Small intestine (tissue), 7 donors: ENCODE data around the gene BAAT. TPM values are rescaled to one million over a fixed set of nuclear protein-coding genes. Genes with fewer than 3 reads are reported as not detected.

Source experiments
- DNase-seq, 2 donors: peaks; one replicate each; pipeline versions ENCODE4 v3.0.0 to v3.0.0-alpha.2; 2013
- FAIRE-seq: peaks from 2 replicates; lab custom pipeline; 2012; peaks lifted over from hg19 to GRCh38; lab: Jason Lieb, UNC
- H3K27ac ChIP-seq, 3 donors: one replicate each; pipeline ENCODE4 v1.5.1; 2013; ENCODE audit warnings: low read length in 2 of 3, mild to moderate bottlenecking in 2 of 3, control low read depth in 1 of 3, inconsistent platforms in 1 of 3, low read depth in 1 of 3, moderate library complexity in 1 of 3
- H3K27me3 ChIP-seq, 3 donors: one replicate each; pipeline ENCODE4 v1.6.1; 2013; ENCODE audit warnings: low read length in 3 of 3, inconsistent platforms in 1 of 3; ENCODE audit not compliant: control insufficient read depth in 3 of 3, insufficient read depth in 3 of 3
- H3K36me3 ChIP-seq, 3 donors: one replicate each; pipeline ENCODE4 v1.6.1; 2013; ENCODE audit warnings: low read length in 3 of 3, inconsistent platforms in 1 of 3, low read depth in 1 of 3, mild to moderate bottlenecking in 1 of 3, moderate library complexity in 1 of 3; ENCODE audit not compliant: control insufficient read depth in 3 of 3, insufficient read depth in 2 of 3
- H3K4me1 ChIP-seq, 3 donors: one replicate each; pipeline ENCODE4 v1.6.1; 2013; ENCODE audit warnings: low read length in 2 of 3, inconsistent platforms in 1 of 3, low read depth in 1 of 3, mild to moderate bottlenecking in 1 of 3, moderate library complexity in 1 of 3; ENCODE audit not compliant: control insufficient read depth in 3 of 3, insufficient read depth in 2 of 3
- H3K4me3 ChIP-seq, 3 donors: one replicate each; pipeline ENCODE4 v1.5.1; 2013; ENCODE audit warnings: low read length in 3 of 3, control low read depth in 1 of 3, inconsistent platforms in 1 of 3, low read depth in 1 of 3, mild to moderate bottlenecking in 1 of 3, moderate library complexity in 1 of 3
- H3K9me3 ChIP-seq, 2 donors: one replicate each; pipeline ENCODE4 v1.6.1; 2013; ENCODE audit warnings: low read depth in 1 of 2, low read length in 1 of 2; ENCODE audit not compliant: control insufficient read depth in 2 of 2, insufficient read depth in 1 of 2
- WGBS, 3 donors: extraction: QIAGEN DNeasy Blood & Tissue Kit; methylation state at CpG; one replicate each; pipeline ENCODE4 v1.1.7; 2013; 5-methylcytosine and 5-hydroxymethylcytosine counted together
- polyA plus RNA-seq, 4 donors: library from polyadenylated mRNA; stranded (reverse) in 3 of 4; unstranded in 1 of 4; fragments of 200-250 nt in 3 of 4; fragments of 120-200 nt in 1 of 4; gene quantifications; one replicate each; pipeline versions ENCODE4 v1.2.1 to v1.2.3, GENCODE V29; 2013
- donor health status: healthy with polysubstance abuse.
- donor health status: control.
- donor health status: control.
- donor health status: Bipolar disorder and iron deficiency.
- donor health status: healthy.

The BAAT gene
- polyA plus RNA-seq, 4 donors: 0.04 to 2.2 TPM; not detected in 2

GRCh38 chr9:101366038-101366756, 18.6 kb downstream of the BAAT start:
- Histone ChIP-seq H3K36me3 (no peaks in the 10 kb centered on the region), H3K27ac (no peak overlapping the region), H3K27me3 (no peaks in the 10 kb centered on the region), H3K9me3 (no peaks in the 10 kb centered on the region), H3K4me1 (peaks cover 0 to 12% (median 0%) of the 10 kb centered on the region in 3 donors), H3K4me3 (no peak overlapping the region)
- FAIRE-seq (no peak), DNase-seq (peak in 1 of 2 donors; percentile 69)
- 15 to 35% (median 18%) methylated on average over 5 of the region's 5 CpGs for WGBS, 3 donors

- H3K27ac ChIP-seq: no peak overlapping the region
- no peaks in the 10 kb centered on the region for H3K36me3 ChIP-seq
- peaks cover 0 to 12% (median 0%) of the 10 kb centered on the region in 3 donors for H3K4me1 ChIP-seq
- FAIRE-seq (no peak), DNase-seq (no peak)
- H3K9me3 ChIP-seq: no peaks in the 10 kb centered on the region
- H3K4me3 ChIP-seq: no peak overlapping the region
- H3K27me3 ChIP-seq: no peaks in the 10 kb centered on the region
Measured at GRCh38 chr9:101365181-101365580, 19.6 kb downstream of the BAAT start.

- H3K9me3 ChIP-seq: no peaks in the 10 kb centered on the region
- H3K4me3 ChIP-seq: no peak overlapping the region
- peaks cover 0 to 12% (median 0%) of the 10 kb centered on the region in 3 donors for H3K4me1 ChIP-seq
- H3K36me3 ChIP-seq: no peaks in the 10 kb centered on the region
- H3K27me3 ChIP-seq: no peaks in the 10 kb centered on the region
- DNase-seq (no peak), FAIRE-seq (no peak)
- H3K27ac ChIP-seq: no peak overlapping the region
- 83 to 91% (median 89%) methylated on average over 5 of the region's 5 CpGs for WGBS, 3 donors
Measured at GRCh38 chr9:101362450-101362849, 22.4 kb downstream of the BAAT start.

GRCh38 chr9:101360647-101361046, 24.2 kb downstream of the BAAT start:
- no peak for DNase-seq
- Histone ChIP-seq H3K27me3 (no peaks in the 10 kb centered on the region), H3K4me1 (peaks cover 0 to 6% (median 0%) of the 10 kb centered on the region in 3 donors), H3K27ac (no peak overlapping the region), H3K9me3 (peaks cover 0 to 4% of the 10 kb centered on the region in 2 donors), H3K36me3 (no peaks in the 10 kb centered on the region), H3K4me3 (no peak overlapping the region)
- no peak for FAIRE-seq

DNA sequence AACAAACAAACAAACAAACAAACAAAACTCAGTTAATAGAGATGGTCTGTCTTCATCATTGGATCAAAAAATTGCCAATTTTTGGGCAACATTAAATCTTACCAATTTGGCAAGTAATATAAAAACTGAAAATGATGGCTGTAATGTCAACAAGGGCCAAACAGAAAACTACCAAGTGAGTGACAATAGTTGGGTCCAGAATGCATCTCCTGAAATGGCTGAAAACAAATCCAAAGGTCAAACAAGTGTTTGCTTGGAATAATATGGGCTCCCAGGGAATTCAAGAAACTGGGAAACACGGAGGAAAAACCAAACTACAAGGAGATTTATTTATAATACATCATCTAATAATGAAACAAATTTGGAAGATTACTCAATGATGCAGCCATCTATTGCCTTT, 25.1 kb downstream of the BAAT start:
- DNase-seq: no peak
- FAIRE-seq: no peak
- Histone ChIP-seq H3K4me1 (peaks cover 0 to 12% (median 0%) of the 10 kb centered on the region in 3 donors), H3K9me3 (peaks cover 0 to 4% of the 10 kb centered on the region in 2 donors), H3K36me3 (no peaks in the 10 kb centered on the region), H3K4me3 (no peak overlapping the region), H3K27ac (no peak overlapping the region), H3K27me3 (no peaks in the 10 kb centered on the region)
- WGBS, 3 donors: 64 to 85% (median 84%) methylated on average over 1 of the region's 1 CpG

DNA sequence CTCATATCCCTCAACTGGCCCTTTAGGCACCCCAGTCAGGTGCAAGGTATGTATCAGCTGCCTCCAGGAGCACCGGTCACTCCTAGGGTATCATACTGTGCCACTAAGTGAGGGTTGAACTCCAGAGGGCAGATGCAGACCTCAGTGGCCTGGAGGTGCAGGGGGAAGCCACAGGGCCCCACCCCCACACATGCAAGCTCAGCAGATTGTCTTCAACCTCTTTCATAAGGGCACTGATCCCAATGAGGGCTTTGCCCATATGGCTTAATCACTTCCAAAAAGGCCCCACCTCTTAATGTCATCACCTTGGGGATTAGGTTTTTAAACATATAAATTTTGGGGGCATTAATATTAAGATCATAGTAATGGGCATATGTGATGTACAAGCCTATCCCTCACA, 28.2 kb downstream of the BAAT start:
- Histone ChIP-seq H3K9me3 (peaks cover 0 to 4% of the 10 kb centered on the region in 2 donors), H3K27me3 (peaks cover 0 to 4% (median 0%) of the 10 kb centered on the region in 3 donors), H3K27ac (no peak overlapping the region), H3K36me3 (no peaks in the 10 kb centered on the region), H3K4me3 (no peak overlapping the region), H3K4me1 (peaks cover 7 to 30% (median 8%) of the 10 kb centered on the region in 3 donors)
- DNase-seq (no peak), FAIRE-seq (no peak)
- 38 to 64% (median 45%) methylated on average over 1 of the region's 1 CpG for WGBS, 3 donors

GRCh38 chr9:101354765-101355708, 29.8 kb downstream of the BAAT start:
- Histone ChIP-seq H3K4me3 (no peak overlapping the region), H3K36me3 (no peaks in the 10 kb centered on the region), H3K27me3 (peaks cover 0 to 4% (median 0%) of the 10 kb centered on the region in 3 donors), H3K9me3 (peaks cover 0 to 4% of the 10 kb centered on the region in 2 donors), H3K4me1 (peaks cover 7 to 30% (median 8%) of the 10 kb centered on the region in 3 donors), H3K27ac (peak overlapping the region; percentile 45 to 83 (median 78))
- FAIRE-seq: no peak
- DNase-seq: peak; percentile 55 to 61
- 23 to 55% (median 27%) methylated on average over 7 of the region's 7 CpGs for WGBS, 3 donors

- DNase-seq: peak; percentile 82 to 92
- WGBS, 3 donors: 39 to 74% (median 59%) methylated on average over 5 of the region's 5 CpGs
Measured at GRCh38 chr9:101354143-101354764, 30.6 kb downstream of the BAAT start.

More at GRCh38 chr9:101354143-101354764, 30.6 kb downstream of the BAAT start:
- H3K27ac ChIP-seq: peak overlapping the region in 2 of 3 donors; percentile 45 to 83
- H3K36me3 ChIP-seq: no peaks in the 10 kb centered on the region
- FAIRE-seq: no peak
- H3K4me3 ChIP-seq: no peak overlapping the region
- peaks cover 0 to 4% of the 10 kb centered on the region in 2 donors for H3K9me3 ChIP-seq
- H3K4me1 ChIP-seq: peaks cover 7 to 30% (median 8%) of the 10 kb centered on the region in 3 donors
- H3K27me3 ChIP-seq: peaks cover 0 to 4% (median 0%) of the 10 kb centered on the region in 3 donors
